DND-41 (cell line): ENCODE data around the gene LARP4B.

Source experiments
- ATAC-seq: fragments of 200-7000 bp; cut with Tn5 transposase; 3 replicates; pipeline ENCODE4 v1.9.1; 2021; ENCODE audit warnings: low read depth; ENCODE audit not compliant: insufficient read depth
- DNase-seq: peaks from one replicate; pipeline ENCODE4 v3.0.0-alpha.2; 2020
- H2AFZ ChIP-seq: 2 replicates; pipeline ENCODE4 v1.6.0; 2012; ENCODE audit warnings: low read depth, low read length
- H3K27ac ChIP-seq: 2 replicates; pipeline ENCODE4 v1.5.1; 2012; ENCODE audit warnings: low read length, inconsistent platforms
- H3K27me3 ChIP-seq: fragments of 200-600 bp; sonication (generic); 2 replicates; pipeline ENCODE4 v1.6.0; 2012; ENCODE audit warnings: low read length, mild to moderate bottlenecking, inconsistent platforms; ENCODE audit not compliant: insufficient read depth, poor library complexity
- H3K36me3 ChIP-seq: 2 replicates; pipeline ENCODE4 v1.5.1; 2012; ENCODE audit warnings: low read length, inconsistent platforms; ENCODE audit not compliant: insufficient read depth
- H3K4me1 ChIP-seq: 2 replicates; pipeline ENCODE4 v1.5.1; 2012; ENCODE audit warnings: mild to moderate bottlenecking, low read length; ENCODE audit not compliant: insufficient read depth
- H3K4me2 ChIP-seq: 2 replicates; pipeline ENCODE4 v1.6.0; 2012; ENCODE audit warnings: mild to moderate bottlenecking, moderate library complexity, low read length, inconsistent platforms; ENCODE audit not compliant: insufficient read depth
- H3K4me3 ChIP-seq, 2 experiments: fragments of 200-600 bp in 1 of 2; shearing (Covaris generic) in 1 of 2; 2 replicates each; pipeline ENCODE4 v1.5.1; 2012 to 2016; ENCODE audit warnings: inconsistent platforms in 2 of 2, low read length in 2 of 2, mild to moderate bottlenecking in 2 of 2, low read depth in 1 of 2, moderate library complexity in 1 of 2
- H3K79me2 ChIP-seq: 2 replicates; pipeline ENCODE4 v1.6.0; 2012; ENCODE audit warnings: low read length, inconsistent platforms; ENCODE audit not compliant: insufficient read depth
- H3K9ac ChIP-seq: 2 replicates; pipeline ENCODE4 v1.6.0; 2012; ENCODE audit warnings: low read depth, mild to moderate bottlenecking, inconsistent platforms, low read length, moderate library complexity
- H3K9me3 ChIP-seq: 2 replicates; pipeline ENCODE4 v1.5.1; 2012; ENCODE audit warnings: low read length, moderate library complexity, mild to moderate bottlenecking, inconsistent platforms; ENCODE audit not compliant: insufficient read depth, severe bottlenecking
- H4K20me1 ChIP-seq: 2 replicates; pipeline ENCODE4 v1.6.0; 2012; ENCODE audit warnings: low read length; ENCODE audit not compliant: insufficient read depth
- CTCF ChIP-seq: IDR thresholded peaks from 2 replicates; pipeline ENCODE4 v1.5.1; 2012; ENCODE audit warnings: borderline replicate concordance, low read length, moderate library complexity, mild to moderate bottlenecking; ENCODE audit not compliant: poor library complexity, severe bottlenecking; ENCODE audit errors: extremely low read depth
- EZH2 ChIP-seq: IDR thresholded peaks from 3 replicates; pipeline ENCODE4 v1.6.1; 2012; ENCODE audit warnings: borderline replicate concordance, low read depth, mild to moderate bottlenecking, moderate library complexity, low read length, inconsistent platforms; ENCODE audit not compliant: severe bottlenecking

LARP4B gene

GRCh38 chr10:767211-767610 is 164.3 kb downstream of the LARP4B start:
- no peak for TF ChIP-seq EZH2
- no peak for TF ChIP-seq CTCF
- DNase-seq (no peak), ATAC-seq (no peak)
- Histone ChIP-seq H2AFZ (no peak overlapping the region), H3K79me2 (no peaks in the 10 kb centered on the region), H3K4me2 (no peak overlapping the region), H3K36me3 (no peaks in the 10 kb centered on the region), H3K4me3 (no peak overlapping the region), H3K4me1 (no peaks in the 10 kb centered on the region), H3K9me3 (peaks cover 7% of the 10 kb centered on the region), H4K20me1 (no peaks in the 10 kb centered on the region), H3K27me3 (no peaks in the 10 kb centered on the region), H3K27ac (no peak overlapping the region), H3K9ac (no peak overlapping the region)

DNA sequence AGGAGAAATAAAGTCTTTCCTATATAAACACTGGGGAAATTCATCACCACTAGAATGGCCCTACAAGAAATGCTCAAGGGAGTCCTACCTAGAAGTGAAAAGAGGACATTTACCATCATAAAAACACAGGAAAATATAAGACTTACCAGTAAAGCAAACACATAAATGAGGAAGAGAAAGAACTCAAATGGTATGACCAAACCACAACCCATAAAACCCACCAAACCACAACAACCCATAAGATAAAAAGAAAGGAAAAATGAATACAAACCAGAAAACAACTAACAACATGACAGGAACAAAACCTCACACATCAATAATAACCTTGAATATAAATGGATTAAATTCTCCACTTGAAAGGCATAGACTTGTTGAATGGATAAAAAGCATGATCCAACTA is 170.1 kb downstream of the LARP4B start:
- Histone ChIP-seq H3K27ac (no peak overlapping the region), H4K20me1 (no peaks in the 10 kb centered on the region), H3K27me3 (no peaks in the 10 kb centered on the region), H3K4me2 (no peak overlapping the region), H3K9ac (no peak overlapping the region), H3K36me3 (no peaks in the 10 kb centered on the region), H3K79me2 (no peaks in the 10 kb centered on the region), H3K4me3 (no peak overlapping the region), H3K4me1 (no peaks in the 10 kb centered on the region), H2AFZ (no peak overlapping the region), H3K9me3 (peaks cover 14% of the 10 kb centered on the region)
- DNase-seq, result no peak
- ATAC-seq, result no peak
- TF ChIP-seq CTCF (no peak), EZH2 (no peak)

- Histone ChIP-seq H3K9ac (no peak overlapping the region), H3K4me3 (no peak overlapping the region), H3K27ac (no peak overlapping the region), H4K20me1 (no peaks in the 10 kb centered on the region), H2AFZ (no peak overlapping the region), H3K36me3 (no peaks in the 10 kb centered on the region), H3K9me3 (peaks cover 14% of the 10 kb centered on the region), H3K27me3 (no peaks in the 10 kb centered on the region), H3K4me2 (no peak overlapping the region), H3K79me2 (no peaks in the 10 kb centered on the region), H3K4me1 (no peaks in the 10 kb centered on the region)
- TF ChIP-seq CTCF, result no peak
- TF ChIP-seq EZH2, result no peak
- ATAC-seq (no peak), DNase-seq (no peak)
These were observed 170.9 kb downstream of the LARP4B start for GRCh38 chr10:760622-761021.
